ENCODE measurements around the gene ASTN2. TPM values are rescaled to one million over a fixed set of nuclear protein-coding genes. Genes with fewer than 3 reads are reported as not detected.

Gene ASTN2
- polyA plus RNA-seq, 2 of the 4 experiments (the other 2 are of a cell fraction) = 5.8 to 11.6 TPM

DNA sequence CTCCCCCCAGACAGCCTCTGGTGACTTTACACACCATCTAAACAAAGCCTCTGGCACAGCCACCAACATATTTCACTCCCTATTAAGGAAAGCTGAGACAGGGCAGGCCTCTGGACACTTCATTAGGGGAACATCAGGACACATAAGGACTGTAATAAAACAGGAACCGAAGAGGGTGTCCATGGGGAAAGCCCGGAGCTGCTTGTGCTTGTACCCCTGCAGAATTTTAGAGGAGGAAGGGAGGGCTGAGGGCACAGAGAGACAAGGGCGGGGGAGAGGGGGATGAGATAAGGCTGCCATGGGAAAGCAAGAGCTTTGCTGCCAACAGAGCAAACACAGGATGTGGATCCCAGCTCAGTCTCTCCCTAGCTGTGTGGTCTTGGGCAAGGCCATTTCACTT lies 138.4 kb downstream of the ASTN2 start:
- CTCF ChIA-PET = interaction anchor here (0.6 to 1.4 kb wide), 2 partner anchors 23 to 527 kb away, joined by 3 to 4 read pairs; no protein-coding TSS in a partner anchor
- TF ChIP-seq TP53 (CRISPR knock-in tag; IDR thresholded peaks at IDR 0.05) (no peak), NFE2L2 (conservative IDR thresholded peaks at IDR 0.05; ENCODE audit: low read length) (no peak)
- H3K9me3 ChIP-seq = no peaks in the 10 kb centered on the region
- 0% methylated on average over 3 of the region's 3 CpGs for WGBS (ENCODE audit: missing lambda C conversion rate)
- H3K27ac ChIP-seq = no peak overlapping the region
- POLR2A ChIA-PET = no interaction called here
- DNase-seq (ENCODE audit: low read depth in 1 of 2, low spot score in 1 of 2) = no peak
- H3K4me1 ChIP-seq = no peaks in the 10 kb centered on the region
- no peak for FAIRE-seq
- ATAC-seq = no peak
- H3K4me2 ChIP-seq = no peak overlapping the region
- H3K4me3 ChIP-seq = no peak overlapping the region

DNA sequence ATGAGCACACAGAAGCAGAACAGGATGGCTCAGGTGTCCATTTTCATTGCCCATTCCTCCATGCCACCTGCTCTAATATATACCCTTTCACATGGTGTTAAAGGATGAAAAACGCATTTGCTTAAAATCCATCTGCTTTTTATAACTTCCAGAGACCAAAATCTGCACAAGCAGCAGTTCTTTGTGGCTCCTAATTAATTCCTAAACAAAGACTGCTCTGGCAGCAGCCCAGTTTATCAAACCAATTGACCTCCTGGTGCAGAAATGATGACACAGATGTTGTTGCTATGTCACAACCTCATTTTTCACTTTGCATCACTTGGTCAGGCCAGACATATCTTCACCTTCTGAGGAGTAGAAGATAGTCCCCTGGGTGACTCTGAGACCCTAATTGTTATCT lies 141.2 kb downstream of the ASTN2 start:
- TF ChIP-seq TFCP2L1 (CRISPR knock-in tag; IDR thresholded peaks at IDR 0.05) = no peak
- TF ChIP-seq, protein P1, sequence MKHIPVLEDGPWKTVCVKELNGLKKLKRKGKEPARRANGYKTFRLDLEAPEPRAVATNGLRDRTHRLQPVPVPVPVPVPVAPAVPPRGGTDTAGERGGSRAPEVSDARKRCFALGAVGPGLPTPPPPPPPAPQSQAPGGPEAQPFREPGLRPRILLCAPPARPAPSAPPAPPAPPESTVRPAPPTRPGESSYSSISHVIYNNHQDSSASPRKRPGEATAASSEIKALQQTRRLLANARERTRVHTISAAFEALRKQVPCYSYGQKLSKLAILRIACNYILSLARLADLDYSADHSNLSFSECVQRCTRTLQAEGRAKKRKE (CRISPR knock-in tag; IDR thresholded peaks at IDR 0.05; ENCODE audit: low read depth) = no peak
- Histone ChIP-seq H3K27ac (no peak overlapping the region), H3K4me1 (no peaks in the 10 kb centered on the region), H3K4me3 (no peak overlapping the region), H3K4me2 (no peak overlapping the region), H3K9me3 (no peaks in the 10 kb centered on the region)
- no peak for DNase-seq (ENCODE audit: low read depth in 1 of 2, low spot score in 1 of 2)
- ChIA-PET CTCF (interaction anchor here (0.9 kb wide), 1 partner anchor 11 kb away, joined by 3 read pairs; no protein-coding TSS in a partner anchor), POLR2A (no interaction called here)
- ATAC-seq = no peak
- 0% methylated on average over 1 of the region's 1 CpG for WGBS (ENCODE audit: missing lambda C conversion rate)
- FAIRE-seq = no peak

DNA sequence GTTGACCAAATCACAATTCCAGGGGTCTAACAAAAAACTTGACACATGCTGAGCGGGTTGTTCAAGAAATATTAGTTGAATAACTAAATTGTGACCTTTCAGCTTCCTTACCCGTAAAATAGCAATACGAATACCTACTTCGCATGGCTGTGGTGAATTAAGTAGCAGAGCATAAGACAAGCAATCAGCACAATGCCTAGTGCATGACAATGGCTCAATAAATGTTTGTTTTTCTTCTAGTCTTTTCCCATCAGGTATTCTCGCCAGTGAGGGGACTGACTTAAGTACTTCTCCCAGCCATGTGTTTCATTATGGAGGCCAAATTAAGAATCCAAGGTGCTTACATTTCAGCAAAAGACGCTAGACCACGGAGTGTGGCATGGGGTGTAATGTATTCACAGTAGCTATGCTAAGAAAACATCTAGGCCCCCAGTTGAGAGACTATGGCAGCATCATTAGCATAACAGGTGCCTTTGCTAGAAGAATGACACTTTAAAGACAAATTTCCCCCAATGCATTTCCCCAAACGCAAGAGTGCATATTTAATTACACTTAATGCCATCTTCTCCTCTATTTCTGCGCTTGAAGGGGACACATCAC lies 145.9 kb downstream of the ASTN2 start:
- no peak for ATAC-seq

DNA sequence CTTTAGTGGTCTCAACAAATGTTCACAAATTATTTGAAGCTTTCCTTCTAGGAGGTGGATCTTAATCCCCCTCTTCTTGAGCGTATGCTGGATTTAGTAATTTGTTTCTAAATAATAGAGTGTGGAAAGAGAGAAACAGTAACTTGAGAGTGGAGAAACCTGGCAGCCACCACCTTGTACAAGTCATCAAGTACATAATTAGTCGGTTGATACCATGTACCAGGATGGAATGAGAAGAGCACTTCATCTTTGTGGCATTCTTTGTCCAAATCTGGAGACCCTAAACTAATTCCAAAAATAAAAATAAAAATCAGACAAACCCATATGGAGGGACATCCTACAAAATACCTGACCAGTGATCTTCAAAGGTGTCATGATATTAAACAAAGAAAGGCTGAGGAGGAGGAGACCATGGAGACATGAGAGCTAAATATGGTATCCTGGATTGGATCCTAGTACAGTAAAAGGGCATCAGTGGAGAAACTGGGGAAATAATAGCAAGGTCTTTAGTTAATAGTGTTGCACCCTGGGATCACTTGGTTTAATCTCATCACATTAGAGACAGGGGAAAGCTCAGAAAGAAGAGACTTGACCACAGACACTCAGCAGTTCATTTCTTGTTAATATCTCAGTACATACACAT lies 147.9 kb downstream of the ASTN2 start:
- ChIA-PET CTCF (interaction anchor here (0.8 kb wide), 1 partner anchor 15 kb away, joined by 3 read pairs; no protein-coding TSS in a partner anchor), POLR2A (no interaction called here)
- Histone ChIP-seq H3K4me1 (no peaks in the 10 kb centered on the region), H3K4me2 (no peak overlapping the region), H3K27ac (no peak overlapping the region), H3K4me3 (no peak overlapping the region), H3K9me3 (no peaks in the 10 kb centered on the region)
- no peak for FAIRE-seq
- ATAC-seq = no peak
- no peak for DNase-seq (ENCODE audit: low read depth in 1 of 2, low spot score in 1 of 2)
- 0% methylated on average over 2 of the region's 2 CpGs for WGBS (ENCODE audit: missing lambda C conversion rate)
- TF ChIP-seq ZNF302 (CRISPR knock-in tag; IDR thresholded peaks at IDR 0.05) (no peak), CBX8 (IDR thresholded peaks at IDR 0.05) (no peak), EP300 (IDR thresholded peaks at IDR 0.05) (no peak), PHF8 (IDR thresholded peaks at IDR 0.05; ENCODE audit: borderline replicate concordance, low read depth) (no peak), SREBF2 (IDR thresholded peaks at IDR 0.05) (no peak), TP53 (CRISPR knock-in tag; IDR thresholded peaks at IDR 0.05) (no peak), FOSB (CRISPR knock-in tag; IDR thresholded peaks at IDR 0.05) (no peak), RAD21 (conservative IDR thresholded peaks at IDR 0.05 in 1 of 2, IDR thresholded peaks at IDR 0.05 in 1 of 2) (no peak)
- TF ChIP-seq, protein P2, sequence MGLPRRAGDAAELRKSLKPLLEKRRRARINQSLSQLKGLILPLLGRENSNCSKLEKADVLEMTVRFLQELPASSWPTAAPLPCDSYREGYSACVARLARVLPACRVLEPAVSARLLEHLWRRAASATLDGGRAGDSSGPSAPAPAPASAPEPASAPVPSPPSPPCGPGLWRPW (IDR thresholded peaks at IDR 0.05) = no peak
- TF ChIP-seq, protein P3, sequence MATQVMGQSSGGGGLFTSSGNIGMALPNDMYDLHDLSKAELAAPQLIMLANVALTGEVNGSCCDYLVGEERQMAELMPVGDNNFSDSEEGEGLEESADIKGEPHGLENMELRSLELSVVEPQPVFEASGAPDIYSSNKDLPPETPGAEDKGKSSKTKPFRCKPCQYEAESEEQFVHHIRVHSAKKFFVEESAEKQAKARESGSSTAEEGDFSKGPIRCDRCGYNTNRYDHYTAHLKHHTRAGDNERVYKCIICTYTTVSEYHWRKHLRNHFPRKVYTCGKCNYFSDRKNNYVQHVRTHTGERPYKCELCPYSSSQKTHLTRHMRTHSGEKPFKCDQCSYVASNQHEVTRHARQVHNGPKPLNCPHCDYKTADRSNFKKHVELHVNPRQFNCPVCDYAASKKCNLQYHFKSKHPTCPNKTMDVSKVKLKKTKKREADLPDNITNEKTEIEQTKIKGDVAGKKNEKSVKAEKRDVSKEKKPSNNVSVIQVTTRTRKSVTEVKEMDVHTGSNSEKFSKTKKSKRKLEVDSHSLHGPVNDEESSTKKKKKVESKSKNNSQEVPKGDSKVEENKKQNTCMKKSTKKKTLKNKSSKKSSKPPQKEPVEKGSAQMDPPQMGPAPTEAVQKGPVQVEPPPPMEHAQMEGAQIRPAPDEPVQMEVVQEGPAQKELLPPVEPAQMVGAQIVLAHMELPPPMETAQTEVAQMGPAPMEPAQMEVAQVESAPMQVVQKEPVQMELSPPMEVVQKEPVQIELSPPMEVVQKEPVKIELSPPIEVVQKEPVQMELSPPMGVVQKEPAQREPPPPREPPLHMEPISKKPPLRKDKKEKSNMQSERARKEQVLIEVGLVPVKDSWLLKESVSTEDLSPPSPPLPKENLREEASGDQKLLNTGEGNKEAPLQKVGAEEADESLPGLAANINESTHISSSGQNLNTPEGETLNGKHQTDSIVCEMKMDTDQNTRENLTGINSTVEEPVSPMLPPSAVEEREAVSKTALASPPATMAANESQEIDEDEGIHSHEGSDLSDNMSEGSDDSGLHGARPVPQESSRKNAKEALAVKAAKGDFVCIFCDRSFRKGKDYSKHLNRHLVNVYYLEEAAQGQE (IDR thresholded peaks at IDR 0.05) = no peak

More for the DNA sequence above, 145.9 kb downstream of the ASTN2 start:
- Histone ChIP-seq H3K27ac (no peak overlapping the region), H3K4me3 (no peak overlapping the region), H3K9me3 (no peaks in the 10 kb centered on the region), H3K4me1 (no peaks in the 10 kb centered on the region), H3K4me2 (no peak overlapping the region)
- CTCF ChIA-PET = interaction anchor here (1.1 kb wide), 1 partner anchor 11 kb away, joined by 3 read pairs; no protein-coding TSS in a partner anchor
- DNase-seq (ENCODE audit: low read depth in 1 of 2, low spot score in 1 of 2) (no peak), FAIRE-seq (no peak)
- POLR2A ChIA-PET = no interaction called here
- 15% methylated on average over 9 of the region's 9 CpGs for whole genome bisulfite sequencing (ENCODE audit: missing lambda C conversion rate)
- no peak for TF ChIP-seq RCOR1 (IDR thresholded peaks at IDR 0.05; ENCODE audit: low read depth, low read length)
- TF ChIP-seq, protein P4, sequence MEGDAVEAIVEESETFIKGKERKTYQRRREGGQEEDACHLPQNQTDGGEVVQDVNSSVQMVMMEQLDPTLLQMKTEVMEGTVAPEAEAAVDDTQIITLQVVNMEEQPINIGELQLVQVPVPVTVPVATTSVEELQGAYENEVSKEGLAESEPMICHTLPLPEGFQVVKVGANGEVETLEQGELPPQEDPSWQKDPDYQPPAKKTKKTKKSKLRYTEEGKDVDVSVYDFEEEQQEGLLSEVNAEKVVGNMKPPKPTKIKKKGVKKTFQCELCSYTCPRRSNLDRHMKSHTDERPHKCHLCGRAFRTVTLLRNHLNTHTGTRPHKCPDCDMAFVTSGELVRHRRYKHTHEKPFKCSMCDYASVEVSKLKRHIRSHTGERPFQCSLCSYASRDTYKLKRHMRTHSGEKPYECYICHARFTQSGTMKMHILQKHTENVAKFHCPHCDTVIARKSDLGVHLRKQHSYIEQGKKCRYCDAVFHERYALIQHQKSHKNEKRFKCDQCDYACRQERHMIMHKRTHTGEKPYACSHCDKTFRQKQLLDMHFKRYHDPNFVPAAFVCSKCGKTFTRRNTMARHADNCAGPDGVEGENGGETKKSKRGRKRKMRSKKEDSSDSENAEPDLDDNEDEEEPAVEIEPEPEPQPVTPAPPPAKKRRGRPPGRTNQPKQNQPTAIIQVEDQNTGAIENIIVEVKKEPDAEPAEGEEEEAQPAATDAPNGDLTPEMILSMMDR (IDR thresholded peaks at IDR 0.05) = no peak
- TF ChIP-seq, protein P5, sequence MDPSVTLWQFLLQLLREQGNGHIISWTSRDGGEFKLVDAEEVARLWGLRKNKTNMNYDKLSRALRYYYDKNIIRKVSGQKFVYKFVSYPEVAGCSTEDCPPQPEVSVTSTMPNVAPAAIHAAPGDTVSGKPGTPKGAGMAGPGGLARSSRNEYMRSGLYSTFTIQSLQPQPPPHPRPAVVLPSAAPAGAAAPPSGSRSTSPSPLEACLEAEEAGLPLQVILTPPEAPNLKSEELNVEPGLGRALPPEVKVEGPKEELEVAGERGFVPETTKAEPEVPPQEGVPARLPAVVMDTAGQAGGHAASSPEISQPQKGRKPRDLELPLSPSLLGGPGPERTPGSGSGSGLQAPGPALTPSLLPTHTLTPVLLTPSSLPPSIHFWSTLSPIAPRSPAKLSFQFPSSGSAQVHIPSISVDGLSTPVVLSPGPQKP (IDR thresholded peaks at IDR 0.05; ENCODE audit: low read depth, low read length) = no peak
- TF ChIP-seq FOSL2 (IDR thresholded peaks at IDR 0.05) = no peak
- no peak for TF ChIP-seq FOSL2 (CRISPR knock-in tag; IDR thresholded peaks at IDR 0.05)
- no peak for TF ChIP-seq CEBPB (IDR thresholded peaks at IDR 0.05)
